GM12892 (cell line): Measurements from ENCODE around the gene LOXL1.

Experiments
- DNase-seq: peaks from one replicate; pipeline ENCODE4 v3.0.0; 2011; ENCODE audit not compliant: insufficient read length
- FAIRE-seq: peaks from 2 replicates; lab custom pipeline; 2011; peaks lifted over from hg19 to GRCh38; lab: Jason Lieb, UNC
- POLR2A ChIP-seq: IDR thresholded peaks from 2 replicates; pipeline ENCODE4 v1.6.1; 2011; ENCODE audit warnings: low read depth, low read length, control low read depth
- POLR2AphosphoS5 ChIP-seq: IDR thresholded peaks from 2 replicates; pipeline ENCODE4 v1.6.1; 2011; ENCODE audit warnings: low read depth, low read length, control low read depth
- TAF1 ChIP-seq: IDR thresholded peaks from 2 replicates; pipeline ENCODE4 v1.6.1; 2011; ENCODE audit warnings: low read depth, mild to moderate bottlenecking, control low read depth, low read length, borderline replicate concordance

LOXL1 gene

GRCh38 chr15:73996939-73997338 is 70.7 kb downstream of the LOXL1 start:
- DNase-seq (no peak), FAIRE-seq (no peak)
- TF ChIP-seq POLR2A: no peak

- no peak for TF ChIP-seq TAF1
- no peak for TF ChIP-seq POLR2A
- TF ChIP-seq POLR2AphosphoS5: no peak
- no peak for FAIRE-seq
Measured at GRCh38 chr15:73997986-73998385, 71.7 kb downstream of the LOXL1 start.

More at GRCh38 chr15:73997986-73998385, 71.7 kb downstream of the LOXL1 start:
- DNase-seq: no peak
